ENCODE results near the gene ILF3.

DNA sequence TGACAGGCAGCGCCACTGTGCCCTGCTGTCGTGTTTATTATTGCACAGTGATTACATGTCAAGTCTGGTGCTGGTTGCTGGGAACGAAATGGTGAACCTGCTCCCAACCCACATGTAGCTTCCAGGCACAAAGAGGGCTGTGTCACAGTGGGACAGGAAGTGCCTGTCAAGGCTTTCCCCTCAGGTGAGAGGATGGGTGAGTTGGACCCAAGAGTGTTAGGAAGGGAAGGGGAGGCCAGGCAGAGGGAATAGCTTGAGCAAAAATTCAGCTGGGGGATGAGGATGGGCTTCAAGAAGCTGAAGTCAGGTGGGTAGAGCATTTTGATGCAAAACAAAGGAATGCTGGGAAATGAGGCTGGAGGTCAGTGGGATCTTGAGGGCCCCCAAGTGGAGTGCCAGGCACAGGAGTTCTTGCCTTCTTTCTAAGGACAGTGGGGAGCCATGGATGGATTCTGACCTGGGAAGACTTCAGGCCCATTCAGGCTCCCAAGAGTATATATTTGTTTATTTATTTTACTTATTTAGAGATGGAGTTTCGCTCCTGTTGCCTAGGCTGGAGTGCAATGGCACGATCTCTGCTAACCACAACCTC lies 38.6 kb downstream of the ILF3 start:
- no peak for TF ChIP-seq POLR2AphosphoS5 (IDR thresholded peaks at IDR 0.05)
- no peak for TF ChIP-seq CTCF (IDR thresholded peaks at IDR 0.05)
- no peak for TF ChIP-seq POLR2A (IDR thresholded peaks at IDR 0.05)
- no peak for TF ChIP-seq EP300 (IDR thresholded peaks at IDR 0.05)

All from suprapubic skin (tissue), 4 donors.